Right atrium auricular region (tissue), 2 donors: Measurements from ENCODE around the gene PCDHB3. TPM values are rescaled to one million over a fixed set of nuclear protein-coding genes. Genes with fewer than 3 reads are reported as not detected.

Source experiments
- total RNA-seq, 2 donors: library from RNA; depleted of rRNA; stranded (reverse); fragments of >200 nt; gene quantifications; one replicate each; pipeline ENCODE4 v1.1.0, GENCODE V29; 2016

Gene PCDHB3
- total RNA-seq, 2 donors from 2014 or later: 0.63 to 0.83 TPM

Other genes starting within 250 kb of the PCDHB3 start
- under 1 TPM; 0.52 to 0.55 TPM for gene PCDHA10, start 244.6 kb upstream of the PCDHB3 start, total RNA-seq
- gene PCDHA11, start 231.5 kb upstream of the PCDHB3 start, total RNA-seq: under 1 TPM; 0.12 to 0.96 TPM
- gene PCDHA12, start 225.2 kb upstream of the PCDHB3 start, total RNA-seq: under 1 TPM; 0.59 to 0.67 TPM
- gene PCDHA13, start 218.3 kb upstream of the PCDHB3 start, total RNA-seq: under 1 TPM; 0.15 to 0.39 TPM
- under 1 TPM; 0.26 to 0.51 TPM for gene PCDHAC1, start 174.2 kb upstream of the PCDHB3 start, total RNA-seq
- gene PCDHAC2, start 134.0 kb upstream of the PCDHB3 start, total RNA-seq: 1 to 10 TPM; 3.7 to 4.1 TPM
- not detected for gene PCDHB1, start 49.1 kb upstream of the PCDHB3 start, total RNA-seq
- gene PCDHB2, start 5.9 kb upstream of the PCDHB3 start, total RNA-seq: 1 to 10 TPM; 1.8 to 2.2 TPM
- 1 to 10 TPM; 1.6 to 2.6 TPM for gene PCDHB4, start 21.3 kb downstream of the PCDHB3 start, total RNA-seq
- 1 to 10 TPM; 3.8 to 4.3 TPM for gene PCDHB5, start 34.7 kb downstream of the PCDHB3 start, total RNA-seq
- gene PCDHB6, start 49.6 kb downstream of the PCDHB3 start, total RNA-seq: under 1 TPM; 0.12 to 0.33 TPM
- 1 to 10 TPM; 1.0 to 1.4 TPM for gene PCDHB7, start 72.2 kb downstream of the PCDHB3 start, total RNA-seq
- gene PCDHB8, start 77.3 kb downstream of the PCDHB3 start, total RNA-seq: 1 to 10 TPM in 1 of 2 donors, under 1 TPM in 1; 0.90 to 1.7 TPM
- gene PCDHB16, start 81.9 kb downstream of the PCDHB3 start, total RNA-seq: 1 to 10 TPM; 5.3 TPM
- gene PCDHB9, start 86.7 kb downstream of the PCDHB3 start, total RNA-seq: 1 to 10 TPM; 1.7 to 2.5 TPM
- 1 to 10 TPM; 2.0 to 2.5 TPM for gene PCDHB10, start 91.9 kb downstream of the PCDHB3 start, total RNA-seq
- gene PCDHB11, start 99.2 kb downstream of the PCDHB3 start, total RNA-seq: 1 to 10 TPM; 1.8 to 2.4 TPM
- gene PCDHB12, start 108.2 kb downstream of the PCDHB3 start, total RNA-seq: 1 to 10 TPM; 1.8 to 2.3 TPM
- gene PCDHB13, start 113.4 kb downstream of the PCDHB3 start, total RNA-seq: 1 to 10 TPM; 4.2 to 5.0 TPM
- gene PCDHB14, start 122.9 kb downstream of the PCDHB3 start, total RNA-seq: 1 to 10 TPM; 4.3 to 5.1 TPM
- gene PCDHB15, start 144.9 kb downstream of the PCDHB3 start, total RNA-seq: 1 to 10 TPM; 3.2 to 5.3 TPM
- gene SLC25A2, start 203.6 kb downstream of the PCDHB3 start, total RNA-seq: not detected
- 10 to 100 TPM; 73.9 to 82.6 TPM for gene TAF7, start 220.3 kb downstream of the PCDHB3 start, total RNA-seq
- 1 to 10 TPM; 1.4 to 2.0 TPM for gene PCDHGA1, start 230.0 kb downstream of the PCDHB3 start, total RNA-seq
- gene PCDHGA2, start 238.3 kb downstream of the PCDHB3 start, total RNA-seq: 1 to 10 TPM; 7.5 to 7.7 TPM
- 1 to 10 TPM; 7.0 to 8.9 TPM for gene PCDHGA3, start 243.4 kb downstream of the PCDHB3 start, total RNA-seq
- 1 to 10 TPM; 2.4 to 3.3 TPM for gene PCDHGB1, start 249.6 kb downstream of the PCDHB3 start, total RNA-seq